GM12878 (cell line): ENCODE data around the gene SCNM1. TPM values are rescaled to one million over a fixed set of nuclear protein-coding genes. Genes with fewer than 3 reads are reported as not detected.
A peak's percentile ranks its signal among the peaks of the same experiment; 100 is the strongest.

Experiments used
- BACH1 ChIP-seq: fragments of 450-650 bp; IDR thresholded peaks from 2 replicates; pipeline ENCODE4 v1.6.1; 2017; ENCODE audit warnings: mild to moderate bottlenecking, borderline replicate concordance
- BCL11A ChIP-seq: IDR thresholded peaks from 2 replicates; pipeline ENCODE4 v1.6.1; 2011; ENCODE audit warnings: low read depth, low read length
- CBX5 ChIP-seq: sonication (generic); IDR thresholded peaks from 2 replicates; pipeline ENCODE4 v1.6.1; 2016; ENCODE audit warnings: low read depth, moderate library complexity, mild to moderate bottlenecking, inconsistent platforms
- CREB1 ChIP-seq: IDR thresholded peaks from 2 replicates; pipeline ENCODE4 v1.6.1; 2012; ENCODE audit warnings: low read depth, mild to moderate bottlenecking, inconsistent platforms
- EED ChIP-seq: sonication (generic); IDR thresholded peaks from 2 replicates; pipeline ENCODE4 v1.6.1; 2016; ENCODE audit warnings: antibody characterized with exemption, low read depth
- FOXM1 ChIP-seq: IDR thresholded peaks from 2 replicates; pipeline ENCODE4 v1.6.1; 2012; ENCODE audit warnings: low read depth, mild to moderate bottlenecking, inconsistent platforms, low read length, moderate library complexity
- GABPA ChIP-seq: IDR thresholded peaks from 2 replicates; pipeline ENCODE4 v1.6.1; 2014; ENCODE audit warnings: antibody characterized with exemption, low read depth, mild to moderate bottlenecking, inconsistent platforms
- HDGF ChIP-seq: fragments of 450-650 bp; IDR thresholded peaks from 2 replicates; pipeline ENCODE4 v1.6.1; 2016; ENCODE audit warnings: antibody characterized with exemption
- HSF1 ChIP-seq: fragments of 150-350 bp; IDR thresholded peaks from 2 replicates; pipeline ENCODE4 v1.6.1; 2014; ENCODE audit warnings: mild to moderate bottlenecking, low read depth, low read length
- LARP7 ChIP-seq: fragments of 450-650 bp; IDR thresholded peaks from 2 replicates; pipeline ENCODE4 v1.6.1; 2017; ENCODE audit warnings: mild to moderate bottlenecking
- TAF1 ChIP-seq: IDR thresholded peaks from 2 replicates; pipeline ENCODE4 v1.6.1; 2011; ENCODE audit warnings: mild to moderate bottlenecking, low read depth, low read length, borderline replicate concordance
- TCF3 ChIP-seq: IDR thresholded peaks from 2 replicates; pipeline ENCODE4 v1.6.1; 2012; ENCODE audit warnings: low read depth, mild to moderate bottlenecking, low read length, borderline replicate concordance; ENCODE audit not compliant: insufficient read depth
- USF1 ChIP-seq: IDR thresholded peaks from 2 replicates; pipeline ENCODE4 v1.6.1; 2011; ENCODE audit warnings: borderline replicate concordance, low read depth, mild to moderate bottlenecking, moderate library complexity, mixed read lengths, low read length; ENCODE audit not compliant: insufficient read depth; ENCODE audit errors: extremely low read length
- ZNF622 ChIP-seq: fragments of 450-650 bp; IDR thresholded peaks from 2 replicates; pipeline ENCODE4 v1.6.1; 2017; ENCODE audit warnings: mild to moderate bottlenecking, inconsistent platforms
- polyA plus RNA-seq, 11 experiments: library from polyadenylated mRNA; depleted of rRNA in 4 of 11; unstranded in 6 of 11; stranded (reverse) in 5 of 11; fragments of >200 nt; fragmentation: Nextera tagmentation in 4 of 11; fragmentation: Illumina TruSeq in 1 of 11; extraction: Ambion mirVana in 4 of 11; extraction: Trizol in 1 of 11; gene quantifications; 1 replicate in 1 of 11; 2 replicates in 10 of 11; pipeline versions ENCODE4 v1.2.1 to v1.2.3, GENCODE V29; 2011 to 2016; ENCODE audit warnings: inconsistent platforms in 2 of 11, missing spikeins in 2 of 11, low read depth in 1 of 11
- total RNA-seq, 4 experiments: library from RNA; depleted of rRNA in 3 of 4; stranded (reverse); fragments of >200 nt in 3 of 4; fragmentation: Illumina TruSeq in 1 of 4; extraction: Trizol in 1 of 4; gene quantifications; 2 replicates each; pipeline versions ENCODE4 v1.2.1 to v1.2.3, GENCODE V29; 2013 to 2021
- TF ChIP-seq, protein P1 (sequence below): fragments of 450-650 bp; conservative IDR thresholded peaks from 2 replicates; pipeline ENCODE4 v1.6.1; 2017; ENCODE audit warnings: mild to moderate bottlenecking, moderate library complexity

Gene SCNM1
- total and polyA plus RNA-seq, 10 of the 15 experiments (the other 5 are each of a cell fraction or from before 2014, with no cell fraction given), result 25.8 to 207 (median 76.9) TPM

DNA sequence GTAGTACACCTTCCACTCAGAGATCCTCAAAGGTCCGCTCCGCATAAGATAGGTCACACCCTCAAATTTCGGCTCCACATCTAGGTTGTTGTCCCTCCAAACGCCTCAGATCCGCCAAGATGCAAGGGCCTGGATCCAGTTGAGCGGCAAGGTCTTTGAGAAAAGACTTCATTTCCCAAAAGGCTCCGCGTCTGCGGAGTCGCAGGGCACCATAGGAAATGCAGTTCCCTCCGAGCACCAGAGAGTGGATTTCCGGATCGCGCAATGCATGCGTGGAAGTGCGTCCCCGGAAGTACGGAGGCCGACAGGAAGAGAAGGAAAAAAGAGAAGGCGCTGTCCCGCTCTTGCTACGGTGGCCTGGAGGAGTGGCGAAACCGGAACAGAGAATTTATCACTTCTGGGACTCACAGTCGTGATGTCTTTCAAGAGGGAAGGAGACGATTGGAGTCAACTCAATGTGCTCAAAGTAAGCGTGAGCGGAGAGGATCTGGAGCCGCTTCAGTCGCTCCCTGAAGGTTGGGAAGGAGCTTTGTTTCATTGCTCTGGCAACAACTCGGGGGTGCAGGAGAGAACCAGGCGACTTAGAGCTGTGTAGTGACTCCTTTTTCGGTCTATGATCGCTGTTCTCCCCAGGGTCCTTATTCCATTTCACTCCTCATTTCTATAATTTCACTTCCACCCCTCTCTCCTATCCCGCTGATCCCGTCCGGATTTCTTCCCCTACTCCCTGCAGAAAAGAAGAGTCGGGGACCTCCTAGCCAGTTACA is at the start of gene SCNM1, which contains the start of gene LYSMD1 (continued):
- TF ChIP-seq TCF3 (0 out of 2 replicates have a peak, but pooled peaks have one; percentile 53), GABPA (peak; percentile 96), HSF1 (no peak), TAF1 (peak; percentile 89; the same call in 1 of the 2 replicates), CBX5 (no peak), USF1 (no peak), EED (peak; percentile 55), ZNF622 (no peak), FOXM1 (0 out of 2 replicates have a peak, but pooled peaks have one; percentile 3), BCL11A (no peak), CREB1 (peak; percentile 92), HDGF (no peak), LARP7 (0 out of 2 replicates have a peak, but pooled peaks have one; percentile 51), BACH1 (peak; percentile 70; the same call in 1 of the 2 replicates)
- TF ChIP-seq, protein P1, sequence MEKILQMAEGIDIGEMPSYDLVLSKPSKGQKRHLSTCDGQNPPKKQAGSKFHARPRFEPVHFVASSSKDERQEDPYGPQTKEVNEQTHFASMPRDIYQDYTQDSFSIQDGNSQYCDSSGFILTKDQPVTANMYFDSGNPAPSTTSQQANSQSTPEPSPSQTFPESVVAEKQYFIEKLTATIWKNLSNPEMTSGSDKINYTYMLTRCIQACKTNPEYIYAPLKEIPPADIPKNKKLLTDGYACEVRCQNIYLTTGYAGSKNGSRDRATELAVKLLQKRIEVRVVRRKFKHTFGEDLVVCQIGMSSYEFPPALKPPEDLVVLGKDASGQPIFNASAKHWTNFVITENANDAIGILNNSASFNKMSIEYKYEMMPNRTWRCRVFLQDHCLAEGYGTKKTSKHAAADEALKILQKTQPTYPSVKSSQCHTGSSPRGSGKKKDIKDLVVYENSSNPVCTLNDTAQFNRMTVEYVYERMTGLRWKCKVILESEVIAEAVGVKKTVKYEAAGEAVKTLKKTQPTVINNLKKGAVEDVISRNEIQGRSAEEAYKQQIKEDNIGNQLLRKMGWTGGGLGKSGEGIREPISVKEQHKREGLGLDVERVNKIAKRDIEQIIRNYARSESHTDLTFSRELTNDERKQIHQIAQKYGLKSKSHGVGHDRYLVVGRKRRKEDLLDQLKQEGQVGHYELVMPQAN, result peak; percentile 84
